H1 (cell line): ENCODE measurements around the gene PAIP2. TPM values are rescaled to one million over a fixed set of nuclear protein-coding genes. Genes with fewer than 3 reads are reported as not detected.

Source experiments
- CREB1 ChIP-seq: IDR thresholded peaks from 2 replicates; pipeline ENCODE4 v1.6.1; 2012; ENCODE audit warnings: inconsistent platforms
- FOSL1 ChIP-seq: IDR thresholded peaks from 2 replicates; pipeline ENCODE4 v1.6.1; 2011; ENCODE audit warnings: mild to moderate bottlenecking, low read depth, low read length, moderate library complexity; ENCODE audit not compliant: insufficient read depth
- RBBP5 ChIP-seq: IDR thresholded peaks from 2 replicates; pipeline ENCODE4 v1.7.1; 2012; ENCODE audit warnings: low read depth, mild to moderate bottlenecking, inconsistent platforms, low read length, moderate library complexity, borderline replicate concordance
- RNF2 ChIP-seq: fragments of 200-900, 300-1000 bp; sonication (generic); IDR thresholded peaks from 2 replicates; pipeline ENCODE4 v1.7.1; 2016; ENCODE audit warnings: borderline replicate concordance, low read depth, mild to moderate bottlenecking, antibody characterized with exemption, low read length; ENCODE audit not compliant: poor library complexity, severe bottlenecking; ENCODE audit errors: missing control alignments
- SIX5 ChIP-seq: IDR thresholded peaks from 2 replicates; pipeline ENCODE4 v1.6.1; 2011; ENCODE audit warnings: mild to moderate bottlenecking, low read depth, low read length
- YY1 ChIP-seq: IDR thresholded peaks from 2 replicates; pipeline ENCODE4 v1.6.1; 2011; ENCODE audit warnings: low read depth, mild to moderate bottlenecking, low read length
- polyA plus RNA-seq, 7 experiments: library from polyadenylated mRNA; depleted of rRNA in 3 of 7; stranded (reverse) in 5 of 7; unstranded in 2 of 7; fragments of >200 nt in 5 of 7; fragments of 200-250 nt in 2 of 7; gene quantifications; 1 replicate in 5 of 7; 2 replicates in 1 of 7; 4 replicates in 1 of 7; pipeline versions ENCODE4 v1.2.1 to v1.2.3, GENCODE V29; 2011 to 2013; ENCODE audit warnings: missing spikeins in 2 of 7, mixed read lengths in 2 of 7
- total RNA-seq: library from RNA; stranded (reverse); fragmentation: NEBNext Ultra II Directional; extraction: Animal tissue kit (Norgen Biotek cat#: 25700); gene quantifications from 2 replicates; pipeline ENCODE4 v1.2.1, GENCODE V29; 2021
- TF ChIP-seq, protein P1 (sequence below): IDR thresholded peaks from 2 replicates; pipeline ENCODE4 v1.6.1; 2012; ENCODE audit warnings: low read length, inconsistent platforms

The PAIP2 gene
- total and polyA plus RNA-seq, 2 of the 8 experiments (the other 6 are each of a cell fraction or from before 2014, with no cell fraction given): 87.6 to 162 TPM

DNA sequence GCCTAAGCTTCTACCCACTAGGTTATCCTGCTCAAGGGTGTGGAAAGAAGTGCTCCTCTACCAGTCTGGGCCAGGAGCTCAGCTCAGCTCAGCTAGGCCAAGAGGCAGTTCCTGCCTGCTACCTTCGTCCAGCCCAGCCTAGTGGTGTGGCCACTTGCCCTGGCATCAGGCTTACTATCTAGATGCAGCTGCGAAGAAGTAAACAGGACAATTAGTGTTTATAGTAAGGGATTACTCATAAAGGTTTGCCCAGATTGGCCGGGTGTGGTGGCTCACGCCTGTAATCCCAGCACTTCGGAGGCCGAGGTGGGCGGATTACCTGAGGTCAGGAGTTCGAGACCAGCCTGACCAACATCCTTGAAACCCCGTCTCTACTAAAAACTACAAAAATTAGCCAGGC is 75.0 kb downstream of the PAIP2 start (continued):
- no peak for TF ChIP-seq RNF2
- no peak for TF ChIP-seq RBBP5
- TF ChIP-seq YY1: no peak
- no peak for TF ChIP-seq FOSL1
- TF ChIP-seq CREB1: no peak
- TF ChIP-seq SIX5: no peak
- TF ChIP-seq, protein P1, sequence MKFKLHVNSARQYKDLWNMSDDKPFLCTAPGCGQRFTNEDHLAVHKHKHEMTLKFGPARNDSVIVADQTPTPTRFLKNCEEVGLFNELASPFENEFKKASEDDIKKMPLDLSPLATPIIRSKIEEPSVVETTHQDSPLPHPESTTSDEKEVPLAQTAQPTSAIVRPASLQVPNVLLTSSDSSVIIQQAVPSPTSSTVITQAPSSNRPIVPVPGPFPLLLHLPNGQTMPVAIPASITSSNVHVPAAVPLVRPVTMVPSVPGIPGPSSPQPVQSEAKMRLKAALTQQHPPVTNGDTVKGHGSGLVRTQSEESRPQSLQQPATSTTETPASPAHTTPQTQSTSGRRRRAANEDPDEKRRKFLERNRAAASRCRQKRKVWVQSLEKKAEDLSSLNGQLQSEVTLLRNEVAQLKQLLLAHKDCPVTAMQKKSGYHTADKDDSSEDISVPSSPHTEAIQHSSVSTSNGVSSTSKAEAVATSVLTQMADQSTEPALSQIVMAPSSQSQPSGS: no peak
